Prostate gland (tissue), 2 donors: ENCODE measurements around the gene TATDN2.

Experiments
- CTCF ChIP-seq, 4 experiments: fragments of 200-600 bp in 2 of 4; fragments of 450-650 bp in 2 of 4; sonication (generic) in 2 of 4; IDR thresholded peaks; 1 replicate in 3 of 4; 2 replicates in 1 of 4; pipeline ENCODE4 v1.5.1; 2016 to 2019; ENCODE audit warnings: antibody characterized with exemption in 4 of 4, mild to moderate bottlenecking in 2 of 4, moderate library complexity in 2 of 4
- POLR2AphosphoS5 ChIP-seq: sonication (generic); formaldehyde crosslinking; IDR thresholded peaks from one replicate; pipeline ENCODE4 v1.6.1; 2017; ENCODE audit warnings: antibody characterized with exemption

GRCh38 chr3:10248984-10249748 lies 907 bp downstream of the TATDN2 start:
- TF ChIP-seq CTCF (IDR thresholded peaks at IDR 0.05), result no peak
- no peak for TF ChIP-seq POLR2AphosphoS5
